GM18498 (cell line): ENCODE data around the gene LRRC55.

Source experiments
- ATAC-seq: cut with Tn5 transposase; IDR thresholded peaks from one replicate; pipeline ENCODE4 v1.9.1; 2021; ENCODE audit warnings: mild to moderate bottlenecking, moderate library complexity; ENCODE audit not compliant: unreplicated experiment

LRRC55 gene

GRCh38 chr11:57200917-57201316 is 19.2 kb downstream of the LRRC55 start:
- ATAC-seq = no peak

- ATAC-seq = no peak
Measured at GRCh38 chr11:57202281-57202680, 20.5 kb downstream of the LRRC55 start.

- no peak for ATAC-seq
Measured at GRCh38 chr11:57203359-57203758, 21.6 kb downstream of the LRRC55 start.

- ATAC-seq = no peak
Measured at GRCh38 chr11:57203882-57204480, 22.2 kb downstream of the LRRC55 start.

- ATAC-seq = no peak
Measured at GRCh38 chr11:57205041-57205641, 23.4 kb downstream of the LRRC55 start.

- ATAC-seq = no peak
Measured at GRCh38 chr11:57207168-57207567, 25.4 kb downstream of the LRRC55 start.

- no peak for ATAC-seq
Measured at GRCh38 chr11:57210781-57211180, 29.0 kb downstream of the LRRC55 start.

GRCh38 chr11:57213342-57214097 is 31.8 kb downstream of the LRRC55 start:
- no peak for ATAC-seq

GRCh38 chr11:57214098-57214417 is 32.3 kb downstream of the LRRC55 start:
- no peak for ATAC-seq

GRCh38 chr11:57214494-57214893 is 32.7 kb downstream of the LRRC55 start:
- no peak for ATAC-seq

GRCh38 chr11:57216463-57216862 is 34.7 kb downstream of the LRRC55 start:
- ATAC-seq = no peak

GRCh38 chr11:57217053-57217452 is 35.3 kb downstream of the LRRC55 start:
- ATAC-seq = no peak

- no peak for ATAC-seq
Measured at GRCh38 chr11:57219021-57219627, 37.4 kb downstream of the LRRC55 start.

- ATAC-seq = no peak
Measured at GRCh38 chr11:57222239-57222638, 40.5 kb downstream of the LRRC55 start.

- ATAC-seq = no peak
Measured at GRCh38 chr11:57223601-57224000, 41.8 kb downstream of the LRRC55 start.

- no peak for ATAC-seq
Measured at GRCh38 chr11:57224128-57224527, 42.4 kb downstream of the LRRC55 start.

GRCh38 chr11:57224537-57224936 is 42.8 kb downstream of the LRRC55 start:
- ATAC-seq = no peak

GRCh38 chr11:57228600-57228999 is 46.8 kb downstream of the LRRC55 start:
- ATAC-seq = no peak

GRCh38 chr11:57230316-57230715 is 48.6 kb downstream of the LRRC55 start:
- ATAC-seq = no peak

GRCh38 chr11:57230791-57231538 is 49.2 kb downstream of the LRRC55 start:
- no peak for ATAC-seq

- no peak for ATAC-seq
Measured at GRCh38 chr11:57231539-57232253, 49.9 kb downstream of the LRRC55 start.
